Glomerular visceral epithelial cell (primary cell): ENCODE data around the gene GPR39.
A peak's percentile ranks its signal among the peaks of the same experiment; 100 is the strongest.

Experiments used
- DNase-seq: peaks from one replicate; pipeline ENCODE4 v3.0.0-alpha.2; 2016; ENCODE audit errors: extremely low spot score

GPR39 gene

GRCh38 chr2:132414081-132414480, 2.5 kb upstream of the GPR39 start:
- no peak for DNase-seq

- DNase-seq, result no peak
Measured at GRCh38 chr2:132415256-132415914, 1.2 kb upstream of the GPR39 start.

- peak; percentile 100 for DNase-seq
Measured at GRCh38 chr2:132415915-132416722, 486 bp upstream of the GPR39 start.

- no peak for DNase-seq
Measured at GRCh38 chr2:132417430-132418035, 928 bp downstream of the GPR39 start.

GRCh38 chr2:132419235-132419634, 2.6 kb downstream of the GPR39 start:
- no peak for DNase-seq

GRCh38 chr2:132419941-132420340, 3.3 kb downstream of the GPR39 start:
- no peak for DNase-seq

GRCh38 chr2:132420816-132421805, 4.5 kb downstream of the GPR39 start:
- DNase-seq, result no peak

GRCh38 chr2:132422736-132423135, 6.1 kb downstream of the GPR39 start:
- no peak for DNase-seq

- no peak for DNase-seq
Measured at GRCh38 chr2:132424526-132425121, 8.0 kb downstream of the GPR39 start.

GRCh38 chr2:132426033-132426432, 9.4 kb downstream of the GPR39 start:
- no peak for DNase-seq

GRCh38 chr2:132426656-132427055, 10.1 kb downstream of the GPR39 start:
- no peak for DNase-seq

- DNase-seq, result no peak
Measured at GRCh38 chr2:132429351-132429750, 12.7 kb downstream of the GPR39 start.

GRCh38 chr2:132429941-132430573, 13.5 kb downstream of the GPR39 start:
- no peak for DNase-seq

GRCh38 chr2:132430895-132431294, 14.3 kb downstream of the GPR39 start:
- peak; percentile 41 for DNase-seq

- no peak for DNase-seq
Measured at GRCh38 chr2:132437852-132438669, 21.5 kb downstream of the GPR39 start.

GRCh38 chr2:132438691-132439090, 22.1 kb downstream of the GPR39 start:
- DNase-seq, result peak; percentile 91

- DNase-seq, result peak; percentile 47
Measured at GRCh38 chr2:132439703-132440398, 23.2 kb downstream of the GPR39 start.

- DNase-seq, result no peak
Measured at GRCh38 chr2:132441051-132441450, 24.4 kb downstream of the GPR39 start.

- DNase-seq, result no peak
Measured at GRCh38 chr2:132442278-132442677, 25.7 kb downstream of the GPR39 start.
